A549 (cell line): ENCODE data around the gene MINDY4. TPM values are rescaled to one million over a fixed set of nuclear protein-coding genes. Genes with fewer than 3 reads are reported as not detected.
A peak's percentile ranks its signal among the peaks of the same experiment; 100 is the strongest.

Source experiments
- ATAC-seq, 2 experiments: fragments of 200-7000 bp in 1 of 2; fragments of >200 bp in 1 of 2; cut with Nextera tagmentation in 1 of 2; cut with Tn5 transposase in 1 of 2; 3 replicates each; pipeline versions ENCODE4 v1.8.0 to v1.9.1; 2018 to 2020; ENCODE audit warnings: mild to moderate bottlenecking in 1 of 2, moderate library complexity in 1 of 2
- CTCF ChIA-PET: fragments of 300-600 bp; sonication (Branson Sonifier 250); formaldehyde crosslinking; extraction: SDS; loops from one replicate; lab custom pipeline; 2021; ENCODE audit warnings: antibody characterized with exemption, inconsistent platforms; lab: Yijun Ruan, JAX
- POLR2A ChIA-PET: fragments of 350-600 bp; formaldehyde crosslinking; extraction: SDS; loops from one replicate; lab custom pipeline; 2021; ENCODE audit warnings: antibody characterized with exemption, inconsistent platforms; lab: Yijun Ruan, JAX
- DNase-seq, 2 experiments: peaks; one replicate each; pipeline versions ENCODE4 v3.0.0 to v3.0.0-alpha.2; 2011 to 2016; ENCODE audit warnings: low read depth in 1 of 2, low spot score in 1 of 2
- FAIRE-seq: peaks from 2 replicates; lab custom pipeline; 2011; peaks lifted over from hg19 to GRCh38; lab: Jason Lieb, UNC
- H3K27ac ChIP-seq, 2 experiments: fragments of >200 bp; sonication (Bioruptor Twin); formaldehyde crosslinking; 3 replicates each; pipeline ENCODE4 v1.5.1; 2016 to 2017
- H3K4me1 ChIP-seq: fragments of >200 bp; sonication (Bioruptor Twin); formaldehyde crosslinking; 3 replicates; pipeline ENCODE4 v1.6.1; 2016
- H3K4me2 ChIP-seq: fragments of >200 bp; sonication (Bioruptor Twin); formaldehyde crosslinking; 3 replicates; pipeline ENCODE4 v1.6.1; 2016
- H3K4me3 ChIP-seq: fragments of >200 bp; sonication (Bioruptor Twin); formaldehyde crosslinking; 3 replicates; pipeline ENCODE4 v1.5.1; 2016
- H3K9me3 ChIP-seq: fragments of >200 bp; sonication (Bioruptor Twin); formaldehyde crosslinking; 3 replicates; pipeline ENCODE4 v1.6.1; 2016
- BHLHE40 ChIP-seq: IDR thresholded peaks from 2 replicates; pipeline ENCODE4 v1.6.1; 2012; ENCODE audit warnings: low read depth, low read length, inconsistent platforms
- CBX2 ChIP-seq: fragments of 200-600 bp; sonication (generic); IDR thresholded peaks from 2 replicates; pipeline ENCODE4 v1.6.1; 2016; ENCODE audit warnings: low read depth, mild to moderate bottlenecking, borderline replicate concordance
- CHD2 ChIP-seq: fragments of 150-350 bp; IDR thresholded peaks from 2 replicates; pipeline ENCODE4 v1.6.1; 2014; ENCODE audit warnings: low read length; ENCODE audit not compliant: partially characterized antibody
- EHMT2 ChIP-seq: fragments of 200-600 bp; sonication (generic); IDR thresholded peaks from 2 replicates; pipeline ENCODE4 v1.6.1; 2016; ENCODE audit warnings: antibody characterized with exemption, low read depth, mild to moderate bottlenecking, moderate library complexity
- EP300 ChIP-seq, 2 experiments: fragments of >200 bp; sonication (Bioruptor Twin); formaldehyde crosslinking; IDR thresholded peaks; 2 replicates in 1 of 2; 3 replicates in 1 of 2; pipeline ENCODE4 v1.6.1; 2016 to 2017
- FOSL2 ChIP-seq, 2 experiments: fragments of 450-650 bp in 1 of 2; fragments of >200 bp in 1 of 2; sonication (Bioruptor Twin) in 1 of 2; formaldehyde crosslinking; IDR thresholded peaks; 2 replicates each; pipeline versions ENCODE4 v1.5.0 to v1.6.1; 2016 to 2020; ENCODE audit warnings: mild to moderate bottlenecking in 1 of 2, moderate library complexity in 1 of 2
- HOXA7 ChIP-seq: fragments of 250-450 bp; sonication (Bioruptor Pico); IDR thresholded peaks from 2 replicates; pipeline ENCODE4 v1.5.0; 2020; ENCODE audit warnings: mild to moderate bottlenecking, moderate library complexity
- HOXB13 ChIP-seq: fragments of 250-450 bp; sonication (Bioruptor Pico); IDR thresholded peaks from 2 replicates; pipeline ENCODE4 v1.5.0; 2020; ENCODE audit warnings: low read depth, mild to moderate bottlenecking, moderate library complexity
- HOXB5 ChIP-seq: fragments of 250-450 bp; sonication (Bioruptor Pico); IDR thresholded peaks from 2 replicates; pipeline ENCODE4 v1.5.0; 2020; ENCODE audit warnings: mild to moderate bottlenecking, moderate library complexity
- JUN ChIP-seq, 2 experiments: fragments of >200 bp; sonication (Bioruptor Twin); formaldehyde crosslinking; IDR thresholded peaks; 2 replicates in 1 of 2; 3 replicates in 1 of 2; pipeline ENCODE4 v1.6.1; 2016 to 2017
- JUNB ChIP-seq: fragments of >200 bp; sonication (Bioruptor Twin); formaldehyde crosslinking; IDR thresholded peaks from 2 replicates; pipeline ENCODE4 v1.6.1; 2016
- MAFK ChIP-seq: fragments of 450-650 bp; IDR thresholded peaks from 2 replicates; pipeline ENCODE4 v1.6.1; 2014; ENCODE audit not compliant: partially characterized antibody
- NFE2L2 ChIP-seq: fragments of 150-350 bp; conservative IDR thresholded peaks from 2 replicates; pipeline ENCODE4 v1.6.1; 2014; ENCODE audit warnings: low read length
- NPAS2 ChIP-seq: fragments of 250-450 bp; sonication (Bioruptor Pico); IDR thresholded peaks from 2 replicates; pipeline ENCODE4 v1.8.0; 2022; ENCODE audit warnings: mild to moderate bottlenecking, moderate library complexity, borderline replicate concordance
- RCOR1 ChIP-seq: fragments of 150-350 bp; IDR thresholded peaks from 2 replicates; pipeline ENCODE4 v1.6.1; 2014; ENCODE audit warnings: antibody characterized with exemption, low read length, low read depth
- SMC3 ChIP-seq: fragments of >200 bp; sonication (Bioruptor Twin); formaldehyde crosslinking; IDR thresholded peaks from 3 replicates; pipeline ENCODE4 v1.6.1; 2018; ENCODE audit warnings: inconsistent platforms
- ZC3H11A ChIP-seq: fragments of 450-650 bp; IDR thresholded peaks from 2 replicates; pipeline ENCODE4 v1.6.1; 2014; ENCODE audit warnings: antibody characterized with exemption, mild to moderate bottlenecking
- WGBS: methylation state at CpG from one replicate; pipeline ENCODE4 v1.1.6; 2017; ENCODE audit errors: missing lambda C conversion rate; 5-methylcytosine and 5-hydroxymethylcytosine counted together
- polyA plus RNA-seq, 4 experiments: library from polyadenylated mRNA; depleted of rRNA in 3 of 4; stranded (reverse); fragments of >200 nt; fragmentation: RNase III in 1 of 4; extraction: RNeasy Plus Mini Kit Qiagen cat#74134 plus additional on column Dnase treatment in 1 of 4; gene quantifications; 2 replicates in 3 of 4; 3 replicates in 1 of 4; pipeline ENCODE4 v1.2.3, GENCODE V29; 2011 to 2017
- TF ChIP-seq, protein P1 (sequence below): fragments of 450-650 bp; IDR thresholded peaks from 2 replicates; pipeline ENCODE4 v1.6.1; 2014; ENCODE audit warnings: antibody characterized with exemption
- TF ChIP-seq, protein P2 (sequence below): fragments of 150-350 bp; IDR thresholded peaks from 2 replicates; pipeline ENCODE4 v1.6.1; 2014; ENCODE audit warnings: low read depth, mild to moderate bottlenecking, low read length
- TF ChIP-seq, protein P3 (sequence below): fragments of >200 bp; sonication (Bioruptor Twin); formaldehyde crosslinking; IDR thresholded peaks from 3 replicates; pipeline ENCODE4 v1.6.1; 2016
- TF ChIP-seq, protein P4 (sequence below): IDR thresholded peaks from 2 replicates; pipeline ENCODE4 v1.6.1; 2012

The MINDY4 gene
- polyA plus RNA-seq, 2 of the 4 experiments (the other 2 are of a cell fraction): 1.8 to 3.6 TPM

DNA sequence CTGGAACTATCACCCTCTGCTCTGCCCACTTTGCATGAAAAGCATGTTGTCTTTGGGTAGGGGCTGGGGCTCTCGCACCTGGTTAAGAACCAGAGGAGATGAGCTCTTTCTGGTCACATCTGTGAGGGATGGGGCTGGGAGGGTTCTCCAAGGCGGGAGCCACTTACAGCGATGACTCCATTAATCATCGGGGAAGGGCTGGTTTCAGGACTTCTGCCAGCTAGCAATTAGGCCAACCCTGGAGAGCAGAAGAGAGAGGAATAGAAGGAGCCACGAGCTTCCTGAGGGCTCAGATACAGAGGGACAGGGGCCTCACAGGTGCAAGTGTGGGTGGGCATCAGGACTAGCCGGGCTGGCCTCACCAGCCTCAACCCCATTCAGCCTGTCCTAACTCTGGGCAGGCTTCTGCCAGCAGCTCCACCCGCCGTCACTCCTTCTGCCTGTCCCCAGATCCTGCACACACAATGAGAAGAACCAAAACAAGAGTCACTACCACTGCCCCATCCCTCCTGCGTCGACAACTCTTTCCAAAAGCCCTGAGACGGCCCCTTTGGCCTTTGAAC lies 148.9 kb downstream of the MINDY4 start:
- Histone ChIP-seq H3K4me2 (no peak overlapping the region), H3K9me3 (no peaks in the 10 kb centered on the region), H3K27ac (no peak overlapping the region), H3K4me1 (peaks cover 12% of the 10 kb centered on the region; the same call in 2 of the 3 replicates)
- WGBS: 79% methylated on average over 11 of the region's 11 CpGs
- DNase-seq (no peak), ATAC-seq (no peak)
- CTCF ChIA-PET: interaction anchor here (0.9 to 1.9 kb wide), 2 partner anchors 18 to 63 kb away, joined by 3 to 7 read pairs; no protein-coding TSS in a partner anchor
- no peak for TF ChIP-seq RCOR1
- TF ChIP-seq, protein P1, sequence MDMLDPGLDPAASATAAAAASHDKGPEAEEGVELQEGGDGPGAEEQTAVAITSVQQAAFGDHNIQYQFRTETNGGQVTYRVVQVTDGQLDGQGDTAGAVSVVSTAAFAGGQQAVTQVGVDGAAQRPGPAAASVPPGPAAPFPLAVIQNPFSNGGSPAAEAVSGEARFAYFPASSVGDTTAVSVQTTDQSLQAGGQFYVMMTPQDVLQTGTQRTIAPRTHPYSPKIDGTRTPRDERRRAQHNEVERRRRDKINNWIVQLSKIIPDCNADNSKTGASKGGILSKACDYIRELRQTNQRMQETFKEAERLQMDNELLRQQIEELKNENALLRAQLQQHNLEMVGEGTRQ: no peak
- no peak for TF ChIP-seq CHD2
- no peak for TF ChIP-seq NFE2L2
- TF ChIP-seq, all 56 proteins: peak for 0
- no peak for FAIRE-seq
- POLR2A ChIA-PET: no interaction called here
- no peak overlapping the region for H3K4me3 ChIP-seq

DNA sequence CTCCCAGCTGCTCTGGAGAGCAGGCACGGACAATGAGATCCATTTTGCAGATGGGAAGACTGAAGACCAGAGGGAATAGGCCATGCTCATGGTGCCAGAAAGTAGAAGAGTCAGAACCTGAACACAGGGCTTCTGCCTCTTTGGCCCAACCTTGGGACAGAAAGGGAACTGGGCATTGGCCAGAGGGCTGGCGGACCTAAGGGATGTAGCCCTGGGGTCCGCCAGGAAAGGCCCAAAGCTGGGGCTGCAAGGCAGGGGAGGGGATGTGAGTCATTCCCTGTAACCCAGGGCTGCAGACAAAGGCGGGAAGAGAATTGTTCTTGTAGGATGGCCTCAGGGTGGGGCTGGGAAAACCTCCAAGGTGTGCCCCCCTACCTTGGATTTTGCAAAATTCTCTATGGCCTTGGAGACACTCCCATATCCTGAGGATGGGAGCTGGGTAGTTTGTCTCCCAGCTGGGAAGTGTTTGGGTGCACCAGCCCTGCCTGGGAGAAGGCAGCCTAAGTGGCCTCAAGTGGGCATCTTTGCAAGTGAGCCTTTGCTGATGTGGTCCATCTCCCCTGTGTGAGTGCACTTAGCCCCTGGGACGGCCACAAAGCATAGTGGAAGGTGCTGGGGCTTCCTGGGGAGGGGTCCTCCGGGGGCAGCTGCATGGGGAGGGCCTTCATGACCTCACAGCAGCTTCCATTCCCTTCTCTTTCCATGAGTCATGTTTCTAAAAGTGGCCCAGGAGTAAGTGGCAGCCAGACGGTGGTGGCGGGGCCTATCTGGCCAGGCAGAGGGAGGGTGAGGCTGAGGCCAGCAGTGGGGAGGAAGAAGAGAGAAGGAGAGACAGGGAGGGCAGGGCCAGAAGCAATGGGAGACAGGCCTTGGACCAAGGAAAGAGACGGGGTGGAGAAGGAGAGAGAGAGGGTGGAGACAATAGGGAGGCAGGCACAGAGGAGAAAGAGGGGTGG lies 149.6 kb downstream of the MINDY4 start:
- FAIRE-seq (no peak), DNase-seq (peak in 1 of 2 experiments; percentile 27), ATAC-seq (peak in 1 of 2 experiments; percentile 56; a peak in 3 of 6 replicates)
- Histone ChIP-seq H3K9me3 (no peaks in the 10 kb centered on the region), H3K4me3 (no peak overlapping the region), H3K4me2 (0 out of 3 replicates have a peak overlapping the region, but pooled peaks have one; percentile 19), H3K27ac (no peak overlapping the region), H3K4me1 (peaks cover 12% of the 10 kb centered on the region; the same call in 2 of the 3 replicates)
- CTCF ChIA-PET: interaction anchor here (0.9 to 1.9 kb wide), 2 partner anchors 17 to 63 kb away, joined by 3 to 7 read pairs; no protein-coding TSS in a partner anchor
- TF ChIP-seq, protein P2, sequence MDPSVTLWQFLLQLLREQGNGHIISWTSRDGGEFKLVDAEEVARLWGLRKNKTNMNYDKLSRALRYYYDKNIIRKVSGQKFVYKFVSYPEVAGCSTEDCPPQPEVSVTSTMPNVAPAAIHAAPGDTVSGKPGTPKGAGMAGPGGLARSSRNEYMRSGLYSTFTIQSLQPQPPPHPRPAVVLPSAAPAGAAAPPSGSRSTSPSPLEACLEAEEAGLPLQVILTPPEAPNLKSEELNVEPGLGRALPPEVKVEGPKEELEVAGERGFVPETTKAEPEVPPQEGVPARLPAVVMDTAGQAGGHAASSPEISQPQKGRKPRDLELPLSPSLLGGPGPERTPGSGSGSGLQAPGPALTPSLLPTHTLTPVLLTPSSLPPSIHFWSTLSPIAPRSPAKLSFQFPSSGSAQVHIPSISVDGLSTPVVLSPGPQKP: no peak
- no peak for TF ChIP-seq HOXA7 (CRISPR knock-in tag)
- no peak for TF ChIP-seq EP300 (IDR thresholded peaks at IDR 0.05)
- no peak for TF ChIP-seq HOXB5 (CRISPR knock-in tag)
- TF ChIP-seq MAFK: no peak
- no peak for TF ChIP-seq NPAS2
- TF ChIP-seq CHD2: no peak
- TF ChIP-seq NFE2L2: no peak
- TF ChIP-seq FOSL2 (IDR thresholded peaks at IDR 0.05): no peak
- TF ChIP-seq FOSL2 (CRISPR knock-in tag; IDR thresholded peaks at IDR 0.05): no peak
- no peak for TF ChIP-seq SMC3
- no peak for TF ChIP-seq EHMT2
- TF ChIP-seq HOXB13 (CRISPR knock-in tag): no peak
- no peak for TF ChIP-seq ZC3H11A
- no peak for TF ChIP-seq BHLHE40
- no peak for TF ChIP-seq CBX2
- TF ChIP-seq, protein P3, sequence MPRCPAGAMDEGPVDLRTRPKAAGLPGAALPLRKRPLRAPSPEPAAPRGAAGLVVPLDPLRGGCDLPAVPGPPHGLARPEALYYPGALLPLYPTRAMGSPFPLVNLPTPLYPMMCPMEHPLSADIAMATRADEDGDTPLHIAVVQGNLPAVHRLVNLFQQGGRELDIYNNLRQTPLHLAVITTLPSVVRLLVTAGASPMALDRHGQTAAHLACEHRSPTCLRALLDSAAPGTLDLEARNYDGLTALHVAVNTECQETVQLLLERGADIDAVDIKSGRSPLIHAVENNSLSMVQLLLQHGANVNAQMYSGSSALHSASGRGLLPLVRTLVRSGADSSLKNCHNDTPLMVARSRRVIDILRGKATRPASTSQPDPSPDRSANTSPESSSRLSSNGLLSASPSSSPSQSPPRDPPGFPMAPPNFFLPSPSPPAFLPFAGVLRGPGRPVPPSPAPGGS: no peak
- TF ChIP-seq JUN (IDR thresholded peaks at IDR 0.05): no peak
- TF ChIP-seq, protein P4, sequence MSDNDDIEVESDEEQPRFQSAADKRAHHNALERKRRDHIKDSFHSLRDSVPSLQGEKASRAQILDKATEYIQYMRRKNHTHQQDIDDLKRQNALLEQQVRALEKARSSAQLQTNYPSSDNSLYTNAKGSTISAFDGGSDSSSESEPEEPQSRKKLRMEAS: no peak
- TF ChIP-seq JUNB: no peak
- 61% methylated on average over 8 of the region's 9 CpGs for WGBS
- POLR2A ChIA-PET: no interaction called here
